Measurements from ENCODE around the gene KCTD12.
"Not testable (repeated sequence)": the region's sequence is repeated elsewhere in the genome, so short reads cannot be mapped to it uniquely, and the experiment has no call there.

Gene KCTD12

GRCh38 chr13:76886292-76887075, at the start of gene KCTD12:
TSS of gene KCTD12 (minus strand) at chr13:76886405. CDS start at chr13:76886148, 257 bp downstream.
- peak; percentile 13 for DNase-seq

GRCh38 chr13:76934671-76935070, 48.5 kb upstream of the KCTD12 start:
- DNase-seq, result no peak

GRCh38 chr13:76932076-76932475, 45.9 kb upstream of the KCTD12 start:
- DNase-seq, result no peak

- DNase-seq, result no peak
Measured at GRCh38 chr13:76929851-76930374, 43.7 kb upstream of the KCTD12 start.

GRCh38 chr13:76929320-76929719, 43.1 kb upstream of the KCTD12 start:
- DNase-seq, result no peak

GRCh38 chr13:76928456-76928855, 42.3 kb upstream of the KCTD12 start:
- no peak for DNase-seq

- DNase-seq, result no peak
Measured at GRCh38 chr13:76927955-76928354, 41.8 kb upstream of the KCTD12 start.

- DNase-seq, result no peak
Measured at GRCh38 chr13:76925115-76925514, 38.9 kb upstream of the KCTD12 start.

- no peak for DNase-seq
Measured at GRCh38 chr13:76921516-76921915, 35.3 kb upstream of the KCTD12 start.

GRCh38 chr13:76917755-76918481, 31.7 kb upstream of the KCTD12 start:
- DNase-seq, result not testable (repeated sequence)

- DNase-seq, result no peak
Measured at GRCh38 chr13:76917095-76917494, 30.9 kb upstream of the KCTD12 start.

- no peak for DNase-seq
Measured at GRCh38 chr13:76913898-76914297, 27.7 kb upstream of the KCTD12 start.

- DNase-seq, result no peak
Measured at GRCh38 chr13:76912476-76912875, 26.3 kb upstream of the KCTD12 start.

- DNase-seq, result no peak
Measured at GRCh38 chr13:76904507-76904906, 18.3 kb upstream of the KCTD12 start.

- peak; percentile 48 for DNase-seq
Measured at GRCh38 chr13:76903544-76904162, 17.4 kb upstream of the KCTD12 start.

- not testable (repeated sequence) for DNase-seq
Measured at GRCh38 chr13:76899066-76899465, 12.9 kb upstream of the KCTD12 start.

- peak; percentile 27 for DNase-seq
Measured at GRCh38 chr13:76897171-76897570, 11.0 kb upstream of the KCTD12 start.

GRCh38 chr13:76894401-76895110, 8.4 kb upstream of the KCTD12 start:
- no peak for DNase-seq

GRCh38 chr13:76892488-76892887, 6.3 kb upstream of the KCTD12 start:
- no peak for DNase-seq

GRCh38 chr13:76890021-76890420, 3.8 kb upstream of the KCTD12 start:
- no peak for DNase-seq

GRCh38 chr13:76889254-76889653, 3.0 kb upstream of the KCTD12 start:
- DNase-seq, result no peak

- no peak for DNase-seq
Measured at GRCh38 chr13:76888421-76888820, 2.2 kb upstream of the KCTD12 start.

- no peak for DNase-seq
Measured at GRCh38 chr13:76887076-76887563, 915 bp upstream of the KCTD12 start.
